Measurements from ENCODE around the gene ATP6V1F.

DNA sequence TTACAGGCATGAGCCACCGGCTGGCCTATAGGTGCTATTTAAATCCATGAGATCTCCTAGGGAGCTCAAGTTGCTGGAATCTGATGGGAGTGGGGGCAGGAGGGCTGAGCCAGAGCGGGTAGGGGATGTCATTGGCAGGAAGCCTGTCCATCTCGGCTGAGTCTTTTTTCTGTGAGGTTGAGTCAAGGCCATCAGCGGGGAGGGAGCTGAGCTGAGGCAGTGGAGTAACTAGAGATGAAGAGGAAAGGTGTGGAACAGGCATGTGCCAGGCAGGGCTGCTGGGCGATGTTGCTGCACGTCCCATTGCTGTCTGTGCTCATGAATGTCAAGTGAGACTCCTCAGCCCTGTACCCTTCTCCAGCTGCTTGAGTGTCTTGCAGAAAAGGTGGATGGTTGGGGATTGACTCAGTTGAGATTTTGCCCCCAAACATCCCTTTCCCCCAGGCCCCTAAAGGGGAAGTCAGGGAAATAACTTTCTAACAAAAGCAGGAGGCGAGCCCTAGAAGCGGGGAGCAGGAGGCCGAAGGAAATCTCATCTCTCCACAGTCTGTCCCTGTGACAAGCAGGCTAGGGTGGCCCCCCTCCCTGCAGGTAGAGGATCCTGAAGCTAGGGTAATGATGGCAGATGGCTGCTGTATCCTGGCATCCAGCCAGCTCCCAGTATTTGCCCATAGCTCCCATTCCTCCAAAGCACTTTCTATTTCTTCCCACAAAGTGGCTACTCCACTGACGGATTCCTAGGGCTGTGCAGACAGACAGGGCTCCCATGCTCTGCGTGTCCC, 5.4 kb downstream of the ATP6V1F start:
- TF ChIP-seq, protein P1, sequence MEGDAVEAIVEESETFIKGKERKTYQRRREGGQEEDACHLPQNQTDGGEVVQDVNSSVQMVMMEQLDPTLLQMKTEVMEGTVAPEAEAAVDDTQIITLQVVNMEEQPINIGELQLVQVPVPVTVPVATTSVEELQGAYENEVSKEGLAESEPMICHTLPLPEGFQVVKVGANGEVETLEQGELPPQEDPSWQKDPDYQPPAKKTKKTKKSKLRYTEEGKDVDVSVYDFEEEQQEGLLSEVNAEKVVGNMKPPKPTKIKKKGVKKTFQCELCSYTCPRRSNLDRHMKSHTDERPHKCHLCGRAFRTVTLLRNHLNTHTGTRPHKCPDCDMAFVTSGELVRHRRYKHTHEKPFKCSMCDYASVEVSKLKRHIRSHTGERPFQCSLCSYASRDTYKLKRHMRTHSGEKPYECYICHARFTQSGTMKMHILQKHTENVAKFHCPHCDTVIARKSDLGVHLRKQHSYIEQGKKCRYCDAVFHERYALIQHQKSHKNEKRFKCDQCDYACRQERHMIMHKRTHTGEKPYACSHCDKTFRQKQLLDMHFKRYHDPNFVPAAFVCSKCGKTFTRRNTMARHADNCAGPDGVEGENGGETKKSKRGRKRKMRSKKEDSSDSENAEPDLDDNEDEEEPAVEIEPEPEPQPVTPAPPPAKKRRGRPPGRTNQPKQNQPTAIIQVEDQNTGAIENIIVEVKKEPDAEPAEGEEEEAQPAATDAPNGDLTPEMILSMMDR (IDR thresholded peaks at IDR 0.05; ENCODE audit: low read length) = no peak
- TF ChIP-seq EZH2 (IDR thresholded peaks at IDR 0.05; ENCODE audit: borderline replicate concordance, low read length) = no peak

Data from OCI-LY1 (cell line).